ENCODE measurements around the gene TMPRSS3.
"Not testable (repeated sequence)": the region's sequence is repeated elsewhere in the genome, so short reads cannot be mapped to it uniquely, and the experiment has no call there.

TMPRSS3 gene

DNA sequence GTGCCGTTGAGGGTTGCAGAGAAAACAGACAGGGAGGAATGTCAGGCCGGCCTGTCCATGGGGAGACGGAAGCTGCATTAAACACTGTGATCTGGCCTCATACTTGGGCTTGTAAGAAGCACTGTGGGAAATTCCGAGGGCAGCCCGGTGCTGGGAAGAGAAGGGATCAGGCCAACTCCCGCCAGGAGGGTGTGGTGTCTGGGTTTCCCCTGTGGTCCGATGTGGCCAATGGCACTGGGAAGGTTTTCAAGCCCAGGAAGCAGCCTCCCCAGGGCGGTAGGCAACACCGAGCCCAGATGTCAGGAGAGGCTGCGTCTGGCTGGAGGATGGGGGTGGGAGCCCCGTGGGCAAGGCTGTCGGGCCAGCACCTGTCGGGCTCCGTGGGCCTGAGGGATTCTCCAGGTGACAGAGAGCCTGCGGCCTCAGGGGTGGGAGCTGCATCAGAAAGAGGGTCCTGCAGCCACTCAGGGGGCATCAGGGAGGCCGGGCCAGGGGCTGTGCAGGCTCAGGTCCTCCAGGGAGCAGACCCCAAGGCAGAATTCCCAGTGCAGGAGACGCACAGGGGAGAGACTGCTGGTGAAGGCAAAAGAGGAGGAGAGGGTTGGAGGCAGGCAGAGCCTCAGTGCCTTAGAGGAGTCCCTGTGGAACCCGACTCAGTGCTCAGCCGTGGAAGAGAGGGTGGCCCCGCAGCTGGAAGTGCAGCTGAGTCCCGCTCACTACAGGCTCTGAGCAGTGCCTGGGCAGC, 16.2 kb upstream of the TMPRSS3 start:
- TF ChIP-seq, protein P1, sequence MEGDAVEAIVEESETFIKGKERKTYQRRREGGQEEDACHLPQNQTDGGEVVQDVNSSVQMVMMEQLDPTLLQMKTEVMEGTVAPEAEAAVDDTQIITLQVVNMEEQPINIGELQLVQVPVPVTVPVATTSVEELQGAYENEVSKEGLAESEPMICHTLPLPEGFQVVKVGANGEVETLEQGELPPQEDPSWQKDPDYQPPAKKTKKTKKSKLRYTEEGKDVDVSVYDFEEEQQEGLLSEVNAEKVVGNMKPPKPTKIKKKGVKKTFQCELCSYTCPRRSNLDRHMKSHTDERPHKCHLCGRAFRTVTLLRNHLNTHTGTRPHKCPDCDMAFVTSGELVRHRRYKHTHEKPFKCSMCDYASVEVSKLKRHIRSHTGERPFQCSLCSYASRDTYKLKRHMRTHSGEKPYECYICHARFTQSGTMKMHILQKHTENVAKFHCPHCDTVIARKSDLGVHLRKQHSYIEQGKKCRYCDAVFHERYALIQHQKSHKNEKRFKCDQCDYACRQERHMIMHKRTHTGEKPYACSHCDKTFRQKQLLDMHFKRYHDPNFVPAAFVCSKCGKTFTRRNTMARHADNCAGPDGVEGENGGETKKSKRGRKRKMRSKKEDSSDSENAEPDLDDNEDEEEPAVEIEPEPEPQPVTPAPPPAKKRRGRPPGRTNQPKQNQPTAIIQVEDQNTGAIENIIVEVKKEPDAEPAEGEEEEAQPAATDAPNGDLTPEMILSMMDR (IDR thresholded peaks at IDR 0.05; ENCODE audit: control insufficient read depth, extremely low read depth, insufficient read depth) = no peak
- DNase-seq (ENCODE audit: low read depth) = no peak
- H3K4me3 ChIP-seq (ENCODE audit: low read depth, low read length) = no peak overlapping the region

- TF ChIP-seq, protein P1 (IDR thresholded peaks at IDR 0.05; ENCODE audit: control insufficient read depth, extremely low read depth, insufficient read depth) = 0 out of 2 replicates have a peak, but pooled peaks have one; percentile 15
- no peak for DNase-seq (ENCODE audit: low read depth)
These were observed 15.5 kb upstream of the TMPRSS3 start for GRCh38 chr21:42411197-42411869.

GRCh38 chr21:42409366-42409765, 13.5 kb upstream of the TMPRSS3 start:
- TF ChIP-seq, protein P1 (IDR thresholded peaks at IDR 0.05; ENCODE audit: control insufficient read depth, extremely low read depth, insufficient read depth) = no peak
- H3K4me3 ChIP-seq (ENCODE audit: low read depth, low read length) = no peak overlapping the region
- DNase-seq (ENCODE audit: low read depth) = no peak

More at GRCh38 chr21:42411197-42411869, 15.5 kb upstream of the TMPRSS3 start:
- H3K4me3 ChIP-seq (ENCODE audit: low read depth, low read length) = no peak overlapping the region

DNA sequence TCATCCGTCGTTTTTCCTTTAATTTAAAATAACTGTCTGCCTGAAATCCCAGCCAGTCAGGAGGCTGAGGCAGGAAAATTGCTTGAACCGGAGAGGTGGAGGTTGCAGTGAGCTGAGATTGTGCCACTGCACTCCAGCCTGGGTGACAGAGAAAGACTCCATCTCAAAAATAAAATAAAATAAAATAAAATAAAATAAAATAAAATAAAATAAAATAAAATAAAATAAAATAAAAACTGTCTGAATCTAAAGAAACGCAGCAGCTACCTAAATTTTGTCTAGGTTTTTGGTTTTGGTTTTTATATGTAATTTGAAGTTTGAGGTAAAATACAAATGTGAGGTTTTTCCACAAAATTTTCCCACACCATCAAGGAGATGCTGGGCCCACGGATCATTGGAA, 12.9 kb upstream of the TMPRSS3 start:
- not testable (repeated sequence) for DNase-seq (ENCODE audit: low read depth); H3K4me3 ChIP-seq (ENCODE audit: low read depth, low read length)

- no peak overlapping the region for H3K4me3 ChIP-seq (ENCODE audit: low read depth, low read length)
- no peak for DNase-seq (ENCODE audit: low read depth)
- TF ChIP-seq, protein P1 (IDR thresholded peaks at IDR 0.05; ENCODE audit: control insufficient read depth, extremely low read depth, insufficient read depth) = no peak
These were observed 11.6 kb upstream of the TMPRSS3 start for GRCh38 chr21:42407476-42407875.

DNA sequence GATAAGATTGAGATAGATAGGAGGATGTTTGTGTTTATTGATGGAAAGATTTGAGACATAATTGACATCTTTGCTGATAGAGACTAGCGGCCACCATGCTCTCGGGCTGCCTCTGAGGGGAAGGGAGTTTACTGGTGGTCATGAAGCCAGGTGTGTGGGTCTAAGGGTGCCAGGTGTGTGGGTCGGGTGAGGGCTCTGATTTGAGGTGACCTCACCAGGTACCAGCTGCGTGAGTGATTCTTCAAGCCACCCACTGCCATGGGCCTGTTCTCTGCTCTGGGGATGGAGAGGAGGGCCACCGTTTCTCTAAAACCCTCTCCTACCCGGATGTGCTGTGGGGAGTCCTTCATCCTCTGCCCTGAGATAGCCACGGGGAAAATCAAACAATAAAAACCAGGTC, 11.0 kb upstream of the TMPRSS3 start:
- DNase-seq (ENCODE audit: low read depth) = no peak
- H3K4me3 ChIP-seq (ENCODE audit: low read depth, low read length) = no peak overlapping the region
- TF ChIP-seq, protein P1 (IDR thresholded peaks at IDR 0.05; ENCODE audit: control insufficient read depth, extremely low read depth, insufficient read depth) = no peak

DNA sequence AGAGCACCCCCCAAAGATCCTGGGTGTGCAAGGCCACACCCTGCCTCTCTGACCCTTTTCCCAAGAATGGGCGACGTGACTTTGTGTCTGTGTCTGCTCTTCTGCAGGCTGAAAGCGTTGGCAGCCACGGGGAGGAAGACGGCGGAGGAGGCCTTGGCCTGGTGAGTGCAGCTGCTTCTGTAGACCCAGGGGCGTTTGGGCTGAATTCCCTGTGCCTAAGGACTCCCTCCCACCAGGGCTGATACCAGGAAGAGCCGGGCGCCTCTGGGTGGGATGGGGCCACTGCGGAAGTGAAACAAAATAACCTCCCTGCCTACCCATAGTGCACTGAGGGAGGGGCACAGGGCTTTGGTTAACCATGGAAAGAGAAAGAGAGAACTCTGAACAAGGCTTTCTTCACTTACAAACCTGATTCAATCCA, 10.4 kb upstream of the TMPRSS3 start:
- no peak for DNase-seq (ENCODE audit: low read depth)
- no peak overlapping the region for H3K4me3 ChIP-seq (ENCODE audit: low read depth, low read length)
- TF ChIP-seq, protein P1 (IDR thresholded peaks at IDR 0.05; ENCODE audit: control insufficient read depth, extremely low read depth, insufficient read depth) = no peak

All from LNCaP clone FGC (cell line).